IPS-11a (cell line): ENCODE measurements around the gene RBM10.
"Not testable (repeated sequence)": the region's sequence is repeated elsewhere in the genome, so short reads cannot be mapped to it uniquely, and the experiment has no call there.

ENCODE experiments used
- H3K4me3 ChIP-seq: one replicate; pipeline ENCODE4 v1.5.1; 2013; ENCODE audit warnings: low read depth, low read length, control low read depth

The RBM10 gene, protein sequence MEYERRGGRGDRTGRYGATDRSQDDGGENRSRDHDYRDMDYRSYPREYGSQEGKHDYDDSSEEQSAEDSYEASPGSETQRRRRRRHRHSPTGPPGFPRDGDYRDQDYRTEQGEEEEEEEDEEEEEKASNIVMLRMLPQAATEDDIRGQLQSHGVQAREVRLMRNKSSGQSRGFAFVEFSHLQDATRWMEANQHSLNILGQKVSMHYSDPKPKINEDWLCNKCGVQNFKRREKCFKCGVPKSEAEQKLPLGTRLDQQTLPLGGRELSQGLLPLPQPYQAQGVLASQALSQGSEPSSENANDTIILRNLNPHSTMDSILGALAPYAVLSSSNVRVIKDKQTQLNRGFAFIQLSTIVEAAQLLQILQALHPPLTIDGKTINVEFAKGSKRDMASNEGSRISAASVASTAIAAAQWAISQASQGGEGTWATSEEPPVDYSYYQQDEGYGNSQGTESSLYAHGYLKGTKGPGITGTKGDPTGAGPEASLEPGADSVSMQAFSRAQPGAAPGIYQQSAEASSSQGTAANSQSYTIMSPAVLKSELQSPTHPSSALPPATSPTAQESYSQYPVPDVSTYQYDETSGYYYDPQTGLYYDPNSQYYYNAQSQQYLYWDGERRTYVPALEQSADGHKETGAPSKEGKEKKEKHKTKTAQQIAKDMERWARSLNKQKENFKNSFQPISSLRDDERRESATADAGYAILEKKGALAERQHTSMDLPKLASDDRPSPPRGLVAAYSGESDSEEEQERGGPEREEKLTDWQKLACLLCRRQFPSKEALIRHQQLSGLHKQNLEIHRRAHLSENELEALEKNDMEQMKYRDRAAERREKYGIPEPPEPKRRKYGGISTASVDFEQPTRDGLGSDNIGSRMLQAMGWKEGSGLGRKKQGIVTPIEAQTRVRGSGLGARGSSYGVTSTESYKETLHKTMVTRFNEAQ

DNA sequence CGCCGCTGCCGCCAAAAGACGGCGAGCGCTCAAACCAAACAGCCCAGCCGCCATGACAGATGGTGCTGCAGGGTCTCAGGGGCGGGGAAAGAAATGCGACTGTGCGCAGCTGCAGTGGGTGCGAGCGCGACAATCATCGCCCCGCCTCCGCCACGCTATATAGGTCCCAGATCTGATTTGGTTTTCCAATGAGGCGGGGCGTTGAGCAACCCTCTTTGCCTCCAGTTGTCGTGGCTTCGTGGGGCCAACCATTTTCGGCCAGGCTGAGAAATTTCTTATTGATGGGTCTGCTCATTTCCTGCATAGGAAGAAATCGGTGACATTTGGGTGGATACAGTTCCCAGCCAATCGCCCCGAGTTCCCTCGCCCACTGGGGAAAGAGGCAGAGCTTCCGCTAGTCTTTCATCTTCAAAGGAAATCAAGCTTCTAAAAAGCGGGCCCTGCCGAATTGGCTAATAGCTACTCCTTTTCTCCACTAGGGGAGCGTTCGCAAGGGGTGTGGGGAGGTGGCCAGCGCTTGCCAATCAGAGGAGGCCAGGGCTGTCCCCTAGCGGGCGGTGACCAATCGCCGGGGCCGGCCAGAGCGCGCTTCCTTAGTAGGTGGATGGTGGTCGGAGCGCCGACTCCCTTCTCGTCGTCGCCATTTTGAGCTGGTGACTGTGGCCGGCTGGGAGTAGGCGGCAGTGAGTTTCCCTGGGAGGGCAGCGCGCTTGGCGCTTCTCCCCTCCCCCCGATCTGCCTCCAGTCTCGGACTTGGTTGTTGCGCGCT, at the start of gene RBM10, which contains the start of gene NDUFB11:
RBM10 (plus strand) TSS at position 596 of the 769 bp plus-strand sequence. CDS start 2,261 bp downstream, outside the sequence.
NDUFB11 (minus strand) TSS at position 77 of the 769 bp plus-strand sequence; CDS start at position 54, 23 bp downstream.
- H3K4me3 ChIP-seq, result peak within 1 kb of the TSS; percentile 75

DNA sequence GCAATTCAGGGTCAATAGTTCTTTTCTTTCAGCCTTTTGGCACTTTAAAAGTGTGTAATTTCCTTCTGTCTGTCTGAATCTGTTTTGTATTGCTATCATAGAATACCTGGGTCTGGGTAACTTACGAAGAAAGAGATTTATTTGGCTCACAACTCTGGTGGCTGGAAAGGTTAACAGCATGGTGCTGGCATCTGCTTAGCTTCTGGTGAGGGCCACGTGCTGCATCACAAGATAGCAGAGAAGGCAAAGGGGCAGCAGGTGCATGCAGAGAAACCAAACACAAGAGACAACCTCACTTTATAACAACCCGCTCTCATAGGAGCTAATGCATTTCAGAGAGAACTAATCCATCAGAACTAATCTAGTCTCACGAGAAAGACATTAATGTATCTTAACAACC, 48.0 kb upstream of the RBM10 start:
- H3K4me3 ChIP-seq, result no peak overlapping the region

DNA sequence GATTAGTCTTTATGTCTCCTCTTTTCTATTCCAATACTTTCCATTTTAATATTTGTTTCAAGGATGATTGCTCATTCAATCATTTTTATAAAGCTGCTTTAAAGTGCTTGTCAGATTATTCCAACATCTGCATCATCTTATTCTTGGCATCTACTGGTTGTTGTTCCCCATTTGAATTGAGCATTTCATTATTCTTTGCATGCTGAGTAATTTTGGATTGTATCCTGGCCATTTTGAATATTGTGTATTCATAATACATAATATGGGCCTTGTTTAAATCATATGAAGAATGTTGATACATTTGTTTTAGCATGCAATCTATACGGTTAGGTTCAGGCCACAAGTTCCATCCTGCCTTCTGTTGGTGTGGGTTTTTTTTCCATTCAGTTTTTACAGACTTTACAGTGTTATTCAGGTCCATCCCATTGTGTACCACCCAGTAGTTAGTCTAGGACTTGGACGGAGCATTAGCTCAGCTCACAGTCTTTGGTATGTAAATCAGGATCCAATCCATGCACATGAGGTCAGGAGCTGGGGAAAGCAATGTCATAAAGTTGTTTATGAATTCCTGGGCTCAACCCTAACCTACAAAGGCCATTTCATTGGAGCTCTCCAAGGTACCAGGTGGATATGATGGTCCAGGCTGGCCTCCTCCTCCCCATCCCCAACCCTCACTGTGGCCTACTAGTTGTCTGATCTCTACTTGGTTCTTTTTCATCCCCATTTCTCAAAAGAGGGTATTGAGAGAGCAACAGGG, 46.5 kb upstream of the RBM10 start:
- H3K4me3 ChIP-seq, result no peak overlapping the region

DNA sequence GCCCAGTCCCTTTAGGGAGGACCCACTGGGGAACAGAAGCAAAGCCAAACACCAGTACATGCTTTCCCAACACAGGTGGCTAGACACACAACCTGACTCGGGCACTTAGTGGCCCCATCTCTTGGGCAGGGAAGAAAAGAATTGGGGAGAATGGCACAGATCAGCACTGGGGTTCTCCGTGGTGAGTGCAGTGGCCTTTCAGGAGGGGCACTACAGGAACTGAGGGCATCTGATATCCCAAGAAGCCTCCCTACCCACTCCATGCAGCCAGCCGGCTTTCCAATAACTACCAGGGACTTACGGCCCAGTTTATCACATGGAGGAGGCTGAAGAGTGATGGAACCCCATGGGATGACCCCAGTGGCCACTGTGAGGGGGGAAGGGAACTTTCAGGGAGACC, 43.8 kb upstream of the RBM10 start:
- H3K4me3 ChIP-seq, result no peak overlapping the region

DNA sequence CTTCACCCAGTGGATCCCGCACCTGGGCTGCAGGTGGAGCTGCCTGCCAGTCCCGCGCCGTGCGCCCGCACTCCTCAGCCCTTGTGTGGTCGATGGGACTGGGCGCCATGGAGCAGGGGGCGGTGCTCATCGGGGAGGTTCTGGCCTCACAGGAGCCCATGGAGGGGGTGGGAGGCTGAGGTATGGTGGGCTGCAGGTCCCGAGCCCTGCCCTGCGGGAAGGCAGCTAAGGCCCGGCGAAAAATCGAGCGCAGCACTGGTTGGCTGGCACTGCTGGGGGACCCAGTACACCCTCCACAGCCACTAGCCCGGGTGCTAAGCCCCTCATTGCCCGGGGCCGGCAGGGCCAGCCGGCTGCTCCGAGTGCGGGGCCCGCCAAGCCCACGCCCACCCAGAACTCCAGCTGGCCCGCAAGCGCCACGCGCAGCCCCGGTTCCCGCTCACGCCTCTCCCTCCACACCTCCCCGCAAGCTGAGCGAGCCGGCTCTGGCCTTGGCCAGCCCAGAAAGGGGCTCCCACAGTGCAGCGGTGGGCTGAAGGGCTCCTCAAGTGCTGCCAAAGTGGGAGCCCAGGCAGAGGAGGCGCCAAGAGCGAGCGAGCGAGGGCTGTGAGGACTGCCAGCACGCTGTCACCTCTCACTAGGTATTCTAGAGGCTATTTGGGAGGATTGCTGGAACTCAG, 33.9 kb upstream of the RBM10 start:
- not testable (repeated sequence) for H3K4me3 ChIP-seq

DNA sequence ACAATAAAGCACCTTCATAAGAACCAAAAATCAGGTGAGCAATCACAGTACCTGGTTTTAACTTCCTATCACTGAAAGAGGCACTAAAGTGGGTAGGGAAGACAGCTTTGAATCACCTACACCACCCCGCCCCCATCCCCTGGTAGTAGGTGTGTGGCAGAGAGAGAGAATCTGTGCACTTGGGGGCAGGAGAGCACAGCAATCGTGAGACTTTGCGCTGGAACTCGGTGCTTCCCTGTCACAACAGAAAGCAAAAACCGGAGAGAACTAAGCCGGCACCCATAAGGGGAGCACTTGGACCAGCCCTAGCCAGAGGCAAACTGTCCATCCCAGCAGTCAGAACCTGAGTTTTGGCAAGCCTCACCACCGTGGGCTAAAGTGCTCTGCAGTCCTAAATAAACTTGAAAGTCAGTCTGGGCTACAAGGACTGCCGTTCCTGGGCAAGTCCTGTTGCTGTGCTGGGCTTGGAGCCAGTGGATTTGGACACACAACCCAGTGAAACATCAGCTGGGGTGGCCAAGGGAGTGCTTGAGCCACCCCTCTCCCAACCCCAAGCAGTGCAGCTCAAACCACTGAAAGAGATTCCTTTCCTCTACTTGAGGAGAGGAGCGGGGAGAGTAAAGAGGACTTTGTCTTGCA, 32.6 kb upstream of the RBM10 start:
- no peak overlapping the region for H3K4me3 ChIP-seq

DNA sequence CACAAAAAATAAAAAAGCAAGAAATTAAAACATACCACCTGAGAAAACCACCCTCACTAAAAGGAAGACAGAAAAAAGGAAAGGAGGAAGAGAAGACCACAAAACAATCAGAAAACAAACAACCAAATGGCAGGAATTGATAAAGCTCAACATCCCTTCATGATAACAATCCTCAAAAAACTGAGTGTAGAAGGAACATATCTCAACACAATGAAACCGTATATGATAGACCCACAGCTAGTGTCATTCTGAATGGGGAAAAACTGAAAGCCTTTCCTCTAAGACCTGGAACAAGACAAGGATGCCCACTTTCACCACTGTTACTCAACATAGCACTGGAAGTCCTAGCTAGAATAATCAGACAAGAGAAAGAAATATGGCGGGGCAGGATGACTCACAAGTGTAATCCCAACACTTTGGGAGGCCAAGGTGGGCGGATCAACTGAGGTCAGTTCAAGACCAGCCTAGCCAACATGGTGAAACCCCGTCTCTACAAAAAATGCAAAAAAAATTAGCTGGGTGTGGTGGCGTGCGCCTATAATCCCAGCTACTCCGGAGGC, 28.4 kb upstream of the RBM10 start:
- not testable (repeated sequence) for H3K4me3 ChIP-seq

DNA sequence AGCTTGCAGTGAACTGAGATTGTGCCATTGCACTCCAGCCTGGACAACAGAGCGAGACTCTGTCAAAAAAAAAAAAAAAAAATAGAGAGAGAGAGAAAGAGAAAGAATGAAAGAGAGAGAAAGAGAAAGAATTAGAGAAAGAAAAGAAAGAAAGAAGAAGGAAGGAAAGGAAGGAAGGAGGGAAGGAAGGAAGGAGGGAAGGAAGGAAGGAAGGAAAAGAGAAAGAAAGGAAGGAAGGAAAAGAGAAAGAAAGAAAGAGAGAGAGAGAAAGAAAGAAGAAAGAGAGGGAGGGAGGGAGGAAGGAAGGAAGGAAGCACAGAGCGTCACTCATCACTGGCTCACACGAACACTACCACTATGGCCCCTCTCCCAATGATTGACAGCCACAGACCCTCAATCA, 20.6 kb upstream of the RBM10 start:
- not testable (repeated sequence) for H3K4me3 ChIP-seq

DNA sequence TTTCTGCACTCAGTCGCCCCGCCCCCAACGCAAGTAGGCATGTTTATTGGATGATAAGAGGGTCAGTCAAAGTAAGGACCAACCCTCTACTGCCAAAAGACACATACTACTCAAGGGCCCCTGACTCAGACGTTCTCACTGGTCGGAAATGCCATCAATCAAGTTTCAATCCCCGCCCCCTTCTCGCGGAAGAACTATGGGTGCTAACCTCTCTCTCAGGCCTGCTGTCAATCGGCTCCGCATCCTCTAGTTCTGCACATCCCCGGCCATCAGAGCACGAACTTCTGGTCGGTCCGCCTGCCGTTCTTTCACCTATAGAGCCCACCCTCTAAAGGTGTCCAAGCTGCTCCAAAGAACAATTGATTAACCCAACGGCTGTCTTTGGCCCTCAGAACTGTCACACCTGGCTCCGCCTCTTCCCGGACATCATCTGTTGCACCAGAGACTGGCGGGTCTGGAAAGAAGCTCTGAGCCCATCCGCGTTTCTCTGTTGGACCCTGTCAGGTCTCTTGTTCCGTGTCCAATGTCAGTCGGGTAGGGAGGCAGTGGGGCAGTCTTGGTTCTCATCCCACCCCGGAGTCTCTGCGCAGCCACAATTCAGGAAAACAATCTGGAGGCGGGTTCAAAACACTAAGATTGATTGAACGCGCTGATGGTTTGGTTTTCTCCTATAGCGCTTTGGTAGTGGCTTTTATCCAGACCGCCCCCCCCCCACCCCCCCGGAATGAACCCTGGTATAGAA, 15.7 kb upstream of the RBM10 start:
- peak overlapping the region; percentile 61 for H3K4me3 ChIP-seq

DNA sequence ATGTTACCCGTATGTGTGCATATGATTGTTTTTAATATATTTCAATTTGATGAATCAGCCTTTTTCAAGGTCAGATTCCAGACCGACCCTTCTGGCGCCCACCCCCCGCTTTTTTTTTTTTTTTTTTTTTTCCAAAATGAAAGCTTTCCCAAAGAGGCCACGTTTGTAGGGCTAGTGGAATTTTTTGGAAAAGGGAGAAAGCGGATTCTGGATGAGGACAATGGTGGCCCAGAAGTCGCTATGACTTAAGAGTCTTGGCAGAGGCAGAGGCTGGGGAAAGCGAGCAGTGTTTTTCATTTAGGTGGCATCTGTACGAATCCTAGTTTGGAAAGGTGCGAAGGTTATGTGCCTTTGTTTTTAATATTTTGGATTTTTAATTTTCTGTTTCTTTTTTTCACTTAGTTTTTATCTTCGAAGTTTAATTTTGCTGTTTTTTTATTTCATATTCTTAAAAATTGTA, 15.1 kb upstream of the RBM10 start:
- H3K4me3 ChIP-seq, result peak overlapping the region; percentile 13

DNA sequence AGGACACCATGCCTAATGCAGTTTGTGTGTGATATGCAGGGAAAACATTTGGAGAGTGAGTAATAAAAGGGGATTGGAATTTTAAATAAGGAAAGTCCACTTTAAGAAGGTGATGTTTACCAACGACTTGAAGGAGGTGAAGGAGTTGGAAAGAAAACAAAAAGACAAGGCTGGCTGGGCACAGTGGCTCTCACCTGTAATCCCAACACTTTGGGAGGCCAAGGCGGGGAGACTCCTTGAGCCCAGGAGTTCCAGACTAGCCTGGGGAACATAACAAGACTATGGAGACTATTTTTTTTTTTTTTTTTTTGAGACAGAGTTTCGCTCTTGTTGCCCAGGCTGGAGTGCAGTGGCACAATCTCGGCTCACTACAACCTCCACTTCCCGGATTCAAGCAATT, 11.5 kb upstream of the RBM10 start:
- no peak overlapping the region for H3K4me3 ChIP-seq

DNA sequence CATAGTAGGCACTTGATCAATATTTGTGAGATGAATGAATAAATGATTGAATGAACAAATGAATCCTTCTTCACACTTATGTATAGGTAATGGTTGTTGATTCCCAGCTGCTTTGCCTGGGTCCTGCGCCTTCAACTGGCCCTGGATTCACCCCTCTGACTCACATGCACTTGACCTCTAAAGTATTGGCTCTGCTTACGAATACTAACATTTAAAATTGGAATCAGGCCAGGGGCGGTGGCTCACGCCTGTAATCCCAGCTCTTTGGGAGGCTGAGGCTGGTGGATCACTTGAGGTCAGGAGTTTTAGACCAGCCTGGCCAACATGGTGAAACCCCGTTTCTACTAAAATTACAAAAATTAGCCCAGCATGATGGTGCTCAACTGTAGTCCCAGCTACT, 9.4 kb upstream of the RBM10 start:
- not testable (repeated sequence) for H3K4me3 ChIP-seq

DNA sequence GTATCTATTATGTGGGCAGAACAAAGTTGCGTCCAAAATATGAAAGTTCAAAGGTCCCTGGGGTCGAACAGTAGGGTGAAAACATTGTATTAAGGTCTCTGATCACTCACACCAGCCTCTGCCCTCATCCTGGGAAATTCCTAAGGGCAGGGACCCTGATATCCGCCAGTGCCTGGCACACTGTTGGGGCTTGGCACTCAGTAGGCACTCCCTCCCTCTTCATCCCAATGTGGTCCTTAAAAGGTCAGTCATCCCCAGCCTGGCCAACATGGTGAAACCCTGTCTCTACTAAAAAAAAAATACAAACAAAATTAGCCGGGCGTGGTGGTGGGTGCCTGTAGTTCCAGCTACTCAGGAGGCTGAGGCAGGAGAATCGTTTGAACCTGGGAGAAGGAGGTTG, 6.8 kb upstream of the RBM10 start:
- H3K4me3 ChIP-seq, result no peak overlapping the region

DNA sequence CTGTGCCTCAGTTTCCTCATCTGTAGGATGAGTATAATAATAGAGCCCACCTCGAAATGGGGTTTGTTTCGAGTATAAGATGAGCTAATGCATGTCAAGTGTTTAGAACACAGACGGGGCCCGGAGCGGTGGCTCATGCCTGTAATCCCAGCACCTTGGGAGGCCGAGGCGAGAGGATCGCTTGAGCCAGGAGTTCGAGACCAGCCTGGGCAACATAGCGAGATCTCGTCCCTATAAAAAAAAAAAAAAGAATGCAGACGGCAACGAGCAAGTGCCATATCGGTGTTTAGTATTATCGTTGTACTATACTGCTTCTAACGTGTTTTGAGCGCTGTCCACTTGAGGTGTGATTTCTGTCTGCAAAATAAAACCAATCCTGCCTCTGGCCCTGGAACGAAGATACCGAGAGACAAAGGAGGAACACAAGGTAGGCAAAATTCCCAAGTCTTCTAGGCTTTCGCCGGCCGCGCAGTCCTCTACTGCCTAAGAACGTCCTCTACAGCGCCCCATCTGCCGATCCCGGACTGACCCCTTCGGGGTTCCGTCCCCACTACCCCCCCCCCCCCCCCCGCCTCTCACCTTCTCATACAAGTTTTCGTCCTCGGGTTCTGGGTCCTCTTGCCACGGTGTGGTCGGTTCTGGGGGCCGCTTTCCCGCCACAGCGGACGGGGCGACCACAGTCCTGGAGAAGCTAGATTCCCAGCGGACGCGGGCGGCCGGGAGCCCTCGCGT, 961 bp upstream of the RBM10 start:
- peak overlapping the region; percentile 75 for H3K4me3 ChIP-seq

DNA sequence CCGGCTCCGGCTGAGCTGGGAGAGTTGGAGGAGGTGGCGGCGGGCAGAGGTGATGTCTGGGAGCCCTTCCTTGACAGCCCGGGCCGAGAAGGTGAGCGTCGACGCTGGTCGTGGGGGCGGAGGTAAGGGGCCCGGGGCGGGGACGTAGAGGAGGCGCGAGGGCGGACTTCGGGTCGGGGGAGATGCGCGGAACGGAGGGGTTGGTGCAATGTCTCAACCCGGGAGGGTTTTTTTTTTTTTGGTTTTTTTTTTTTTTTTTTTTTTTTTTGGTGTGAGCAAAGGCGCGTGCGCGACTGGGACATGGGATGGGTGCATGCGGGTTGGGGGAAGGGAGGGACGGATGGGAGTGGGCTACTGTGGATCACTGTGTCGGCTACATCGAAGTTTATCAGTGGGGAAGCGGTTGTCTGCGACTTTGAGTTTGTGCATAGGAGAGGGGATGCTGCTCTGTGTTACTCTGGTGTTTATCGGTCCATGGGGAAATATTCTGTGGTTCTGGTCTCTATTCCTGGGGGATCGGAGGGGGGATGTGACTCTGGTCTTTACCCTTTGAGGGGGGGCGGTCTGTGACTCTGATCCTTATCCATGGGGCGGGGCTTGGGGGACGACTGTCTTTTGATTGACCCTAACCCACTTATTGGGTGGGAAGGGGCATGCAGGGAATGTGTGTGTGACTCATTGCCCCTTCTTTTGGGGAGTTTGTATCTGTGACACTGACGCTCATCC, 537 bp downstream of the RBM10 start:
- H3K4me3 ChIP-seq, result peak overlapping the region; percentile 75

DNA sequence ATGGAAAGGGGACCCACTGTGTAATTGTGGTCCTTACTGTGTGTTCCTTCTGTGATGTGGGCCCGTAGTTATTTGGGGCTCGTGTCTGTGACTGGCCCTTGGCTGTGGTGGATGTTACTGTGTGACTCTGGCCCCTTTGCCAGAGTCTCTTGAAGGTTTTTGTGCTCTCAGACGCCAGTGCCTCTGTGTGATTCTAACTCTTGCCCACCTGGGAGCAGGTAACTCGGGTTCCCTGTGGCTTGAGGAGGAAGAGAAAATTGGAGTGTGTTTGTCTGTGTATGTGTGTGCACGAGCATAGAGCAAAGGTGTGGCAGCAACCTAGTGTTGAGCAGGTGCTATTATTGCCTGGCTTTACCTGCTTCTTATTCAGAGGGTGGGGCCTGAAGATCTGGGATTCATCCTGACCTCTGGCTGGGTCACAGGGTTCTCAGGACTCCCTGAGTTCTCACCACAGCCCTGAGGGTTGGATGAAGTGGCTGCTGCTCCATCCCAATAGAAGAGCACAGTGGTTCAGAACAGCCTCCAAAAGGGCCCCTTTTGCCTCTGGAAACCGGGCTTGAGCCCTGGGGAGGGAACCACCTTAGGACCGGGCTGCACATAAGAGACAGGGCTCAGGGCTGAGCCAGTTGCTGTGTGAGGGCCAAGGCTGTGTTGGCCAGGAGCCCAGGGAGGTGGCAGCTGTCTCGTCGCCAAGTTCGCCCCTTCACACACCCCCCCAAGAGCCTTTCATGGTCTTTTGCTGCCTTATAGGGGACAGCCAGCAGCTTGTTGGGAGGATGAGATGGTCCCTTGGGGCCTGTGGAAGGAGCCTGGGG, 1.3 kb downstream of the RBM10 start:
- peak overlapping the region; percentile 75 for H3K4me3 ChIP-seq
